Esophagus muscularis mucosa (tissue), 4 donors: ENCODE data around the gene PLEKHD1.

Experiments used
- CTCF ChIP-seq, 3 experiments: fragments of 200-600 bp in 2 of 3; fragments of 450-650 bp in 1 of 3; sonication (generic) in 2 of 3; IDR thresholded peaks; one replicate each; pipeline ENCODE4 v1.5.1; 2017 to 2019; ENCODE audit warnings: antibody characterized with exemption in 3 of 3, mild to moderate bottlenecking in 2 of 3, moderate library complexity in 1 of 3
- EP300 ChIP-seq: sonication (generic); formaldehyde crosslinking; IDR thresholded peaks from one replicate; pipeline ENCODE4 v1.6.1; 2017; ENCODE audit warnings: antibody characterized with exemption
- POLR2A ChIP-seq: fragments of 450-650 bp; IDR thresholded peaks from one replicate; pipeline ENCODE4 v1.6.1; 2017; ENCODE audit warnings: antibody characterized with exemption, moderate library complexity, mild to moderate bottlenecking, low read depth
- POLR2AphosphoS5 ChIP-seq, 2 donors: sonication (generic); formaldehyde crosslinking; IDR thresholded peaks; one replicate each; pipeline ENCODE4 v1.6.1; 2017; ENCODE audit warnings: antibody characterized with exemption in 2 of 2

- TF ChIP-seq CTCF (IDR thresholded peaks at IDR 0.05) (no peak), POLR2A (no peak), POLR2AphosphoS5 (IDR thresholded peaks at IDR 0.05) (no peak), EP300 (no peak)
Observed at GRCh38 chr14:69495341-69495921, 10.9 kb downstream of the PLEKHD1 start.
